ENCODE results near the gene WNT10A.

The WNT10A gene

DNA sequence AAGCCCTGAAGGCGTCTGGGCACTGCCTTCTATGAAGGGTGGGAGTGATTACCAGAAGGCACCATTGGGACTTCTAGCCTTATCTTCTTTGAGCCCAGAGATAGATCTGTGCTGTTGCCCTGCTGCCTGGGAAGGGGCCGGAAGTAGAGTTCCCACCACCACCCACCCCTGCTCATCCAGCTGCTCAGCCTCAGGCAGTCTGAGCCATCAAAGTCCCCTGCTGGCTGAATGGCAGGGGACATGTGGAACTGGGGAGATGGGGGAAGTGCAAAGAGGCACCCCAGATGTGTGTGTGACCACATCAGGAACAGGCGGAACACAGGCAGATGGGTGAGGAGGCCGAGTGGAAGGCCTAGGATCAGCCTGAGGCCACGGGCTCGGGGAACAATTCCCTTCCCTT, 3.3 kb upstream of the WNT10A start:
- DNase-seq (ENCODE audit: low read depth in 3 of 3), result no peak

DNA sequence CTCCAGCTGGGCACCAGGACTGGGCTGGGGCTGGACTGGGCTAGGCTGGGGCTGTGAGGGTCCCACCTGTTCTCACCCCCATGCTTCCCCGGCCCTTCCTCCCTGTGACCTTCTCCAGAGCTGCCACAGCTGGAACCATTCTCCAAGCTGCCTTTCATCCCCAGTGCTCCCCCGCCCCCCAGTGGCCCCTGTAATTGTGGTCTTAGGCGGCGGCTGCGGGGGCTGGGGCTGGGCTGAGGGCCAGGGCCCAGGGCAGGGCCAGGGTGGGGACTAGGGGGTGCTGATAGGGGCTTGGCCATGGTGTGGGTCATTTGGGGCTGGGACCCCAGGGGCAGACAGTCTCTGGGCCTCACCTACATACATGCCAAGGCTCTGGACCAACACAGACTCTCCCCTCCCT, 2.8 kb upstream of the WNT10A start:
- no peak for DNase-seq (ENCODE audit: low read depth in 3 of 3)

DNA sequence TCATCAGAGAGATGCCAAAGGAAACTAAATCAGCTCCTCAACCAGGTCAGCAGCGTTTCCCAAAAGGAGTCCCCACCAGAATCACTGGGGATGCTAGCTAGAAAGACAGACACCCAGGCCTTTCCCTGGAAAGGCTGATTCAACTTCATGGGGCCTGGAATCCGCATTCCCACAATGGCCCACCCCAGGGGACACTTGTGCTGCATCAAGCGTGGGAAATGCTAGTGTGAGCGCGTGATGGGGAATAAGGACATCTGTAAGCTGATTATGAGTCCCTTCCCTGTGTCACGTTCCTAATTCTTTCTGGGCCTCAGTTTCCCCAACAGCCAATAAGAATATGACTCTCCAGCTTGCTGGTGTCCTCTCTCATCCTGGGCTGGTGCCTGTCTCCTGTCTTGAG, 2.2 kb upstream of the WNT10A start:
- no peak for DNase-seq (ENCODE audit: low read depth in 3 of 3)

DNA sequence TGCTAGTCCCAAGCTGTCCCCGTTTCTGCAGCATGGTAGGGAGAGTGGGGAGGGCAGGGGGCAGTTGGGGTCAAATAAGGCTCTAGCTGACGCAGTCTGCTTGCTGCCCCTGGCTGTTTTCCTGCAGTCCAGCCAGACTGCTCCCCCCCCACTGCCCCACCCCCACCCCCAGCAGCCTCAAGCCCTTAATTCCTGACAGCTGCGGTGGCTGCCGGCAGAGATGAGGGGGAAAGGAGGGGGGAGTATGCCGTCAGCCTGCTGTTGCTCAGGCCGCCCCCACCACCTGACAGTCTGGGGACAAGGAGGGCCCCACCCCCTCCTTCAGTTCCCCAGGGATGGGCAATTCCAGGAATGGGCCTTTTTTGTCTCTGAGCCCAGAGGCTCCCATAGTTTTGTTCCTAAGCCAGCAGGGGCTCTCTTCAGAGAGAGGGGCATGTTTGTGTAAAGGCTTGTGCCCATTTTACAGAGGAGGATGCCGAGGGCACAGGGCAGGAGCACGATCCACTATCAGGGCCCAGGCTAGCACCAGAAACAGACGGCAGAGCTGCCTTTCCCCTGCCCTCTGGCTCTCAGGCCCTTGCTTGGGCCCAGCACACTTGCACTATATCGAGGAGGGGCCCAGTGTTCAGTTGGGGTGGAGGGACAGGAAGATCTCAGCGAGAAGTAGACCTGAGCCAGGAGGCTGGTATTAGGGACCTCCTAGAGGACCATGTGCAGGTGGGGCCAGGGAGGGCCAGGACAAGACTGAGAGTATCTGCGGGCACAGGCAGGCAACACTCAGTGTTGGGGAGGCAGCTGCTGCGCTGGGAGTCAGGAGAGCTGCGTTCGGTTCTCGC, 1.5 kb upstream of the WNT10A start:
- no peak for DNase-seq (ENCODE audit: low read depth in 3 of 3)

DNA sequence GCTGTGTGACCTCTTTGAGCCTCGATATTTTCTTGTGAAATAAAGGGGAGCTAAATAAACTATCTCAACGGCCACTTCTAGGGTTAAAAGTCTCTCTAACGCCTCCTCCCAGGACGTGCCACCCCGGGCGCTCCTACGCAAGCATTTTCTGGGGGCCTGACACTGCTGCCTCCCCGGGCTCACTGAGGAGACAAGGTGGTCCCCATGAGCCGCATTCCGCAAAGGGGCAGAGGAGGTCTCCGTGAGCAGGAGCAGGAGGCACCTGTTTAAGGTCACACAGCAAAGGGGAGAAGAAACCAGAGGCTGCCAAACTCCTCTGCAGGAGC, 913 bp upstream of the WNT10A start:
- DNase-seq (ENCODE audit: low read depth in 3 of 3), result no peak

DNA sequence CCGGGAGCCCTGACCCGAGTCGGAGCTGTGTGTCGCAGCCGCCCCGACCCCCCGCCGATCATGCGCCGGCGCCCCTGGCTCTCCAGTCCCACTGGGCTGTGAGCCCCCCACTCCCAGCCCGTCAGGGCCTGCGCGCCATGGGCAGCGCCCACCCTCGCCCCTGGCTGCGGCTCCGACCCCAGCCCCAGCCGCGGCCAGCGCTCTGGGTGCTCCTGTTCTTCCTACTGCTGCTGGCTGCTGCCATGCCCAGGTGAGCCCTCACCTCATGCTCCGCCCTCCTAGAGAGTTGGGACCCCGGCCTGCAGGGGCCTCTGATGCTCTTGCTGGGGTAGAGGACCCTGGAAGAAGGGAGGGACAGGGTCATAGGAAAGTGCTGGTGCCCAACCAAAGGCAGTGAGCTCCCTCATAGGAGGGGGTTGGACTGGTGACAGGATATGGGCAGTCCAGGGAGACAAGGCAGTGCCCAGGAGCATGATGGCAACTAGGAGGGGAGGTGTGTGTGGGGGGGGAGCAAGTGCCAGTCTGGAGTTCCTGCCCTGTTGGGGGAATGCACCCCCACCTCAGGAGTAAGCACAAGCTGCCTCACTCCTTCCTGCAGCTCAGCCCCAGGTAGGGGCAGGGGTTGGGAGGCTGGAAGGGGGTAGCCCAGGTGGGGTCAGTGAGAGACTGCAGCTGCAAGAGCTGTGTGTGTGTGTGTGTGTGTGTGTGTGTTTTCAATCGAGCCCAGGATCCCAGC, 375 bp downstream of the WNT10A start:
- DNase-seq (ENCODE audit: low read depth in 3 of 3), result no peak

DNA sequence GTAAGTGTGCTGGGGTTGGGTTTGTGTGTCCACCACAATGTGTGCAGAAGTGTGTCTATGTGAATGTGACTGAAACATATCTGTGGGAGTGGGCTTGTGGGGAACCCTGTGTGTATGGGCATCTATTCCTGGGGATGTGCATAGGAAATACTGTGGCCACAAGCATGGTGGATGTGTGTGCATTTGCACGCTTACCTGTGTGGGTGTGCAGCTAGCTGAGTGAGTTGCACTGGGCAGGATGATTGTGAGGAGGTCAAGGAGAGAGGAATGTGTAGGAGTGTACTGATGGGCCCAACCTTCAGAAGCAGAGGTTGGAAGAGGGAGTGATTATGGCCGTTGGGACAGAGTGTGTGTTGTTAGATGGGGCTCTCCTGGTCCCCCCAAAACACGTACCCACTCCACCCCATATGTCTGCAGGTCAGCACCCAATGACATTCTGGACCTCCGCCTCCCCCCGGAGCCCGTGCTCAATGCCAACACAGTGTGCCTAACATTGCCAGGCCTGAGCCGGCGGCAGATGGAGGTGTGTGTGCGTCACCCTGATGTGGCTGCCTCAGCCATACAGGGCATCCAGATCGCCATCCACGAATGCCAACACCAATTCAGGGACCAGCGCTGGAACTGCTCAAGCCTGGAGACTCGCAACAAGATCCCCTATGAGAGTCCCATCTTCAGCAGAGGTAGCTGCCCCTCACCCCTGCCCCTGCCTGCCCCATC, 1.2 kb downstream of the WNT10A start:
- no peak for DNase-seq (ENCODE audit: low read depth in 3 of 3)

DNA sequence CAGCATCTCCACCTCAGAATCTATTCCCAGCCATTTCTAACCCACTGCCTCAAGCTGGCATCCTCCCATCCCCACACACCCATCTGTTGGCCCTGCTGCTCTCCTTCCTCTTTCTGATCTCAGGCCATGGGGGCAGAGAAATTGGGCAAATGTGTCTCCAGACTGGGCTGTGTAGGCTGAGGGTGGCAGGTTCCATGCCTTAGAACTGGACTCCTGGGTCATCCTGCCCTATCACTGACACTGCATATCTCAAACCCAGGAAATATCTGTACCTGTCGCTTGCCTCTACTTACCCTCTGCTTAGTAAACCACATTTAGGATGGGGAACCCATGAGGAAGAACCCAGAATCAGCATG, 1.8 kb downstream of the WNT10A start:
- DNase-seq (ENCODE audit: low read depth in 3 of 3), result no peak

DNA sequence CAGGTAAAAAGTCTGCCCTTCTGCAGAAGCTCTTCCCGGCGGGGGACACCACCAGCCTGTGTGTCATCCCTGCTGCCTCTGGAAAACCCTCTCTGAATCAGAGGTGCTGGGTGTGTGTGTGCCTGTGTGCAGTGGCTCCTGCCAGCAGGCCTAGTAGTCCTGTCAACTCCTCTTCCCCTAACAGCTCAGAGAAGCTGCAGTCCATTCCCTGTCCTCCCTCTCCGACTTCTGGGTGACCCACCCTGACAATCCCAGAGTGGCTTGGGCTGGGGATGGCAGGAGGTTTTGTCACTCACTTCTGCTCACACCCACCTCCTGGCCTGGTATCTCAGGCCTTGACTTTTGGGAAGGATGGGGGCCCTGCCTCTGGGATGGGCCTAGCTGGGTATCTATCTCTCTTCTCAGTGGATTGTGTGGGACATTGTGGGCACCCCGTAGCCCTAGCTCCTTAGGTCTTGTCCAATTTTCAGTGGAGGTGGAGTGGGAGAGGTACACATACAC, 2.3 kb downstream of the WNT10A start:
- no peak for DNase-seq (ENCODE audit: low read depth in 3 of 3)

DNA sequence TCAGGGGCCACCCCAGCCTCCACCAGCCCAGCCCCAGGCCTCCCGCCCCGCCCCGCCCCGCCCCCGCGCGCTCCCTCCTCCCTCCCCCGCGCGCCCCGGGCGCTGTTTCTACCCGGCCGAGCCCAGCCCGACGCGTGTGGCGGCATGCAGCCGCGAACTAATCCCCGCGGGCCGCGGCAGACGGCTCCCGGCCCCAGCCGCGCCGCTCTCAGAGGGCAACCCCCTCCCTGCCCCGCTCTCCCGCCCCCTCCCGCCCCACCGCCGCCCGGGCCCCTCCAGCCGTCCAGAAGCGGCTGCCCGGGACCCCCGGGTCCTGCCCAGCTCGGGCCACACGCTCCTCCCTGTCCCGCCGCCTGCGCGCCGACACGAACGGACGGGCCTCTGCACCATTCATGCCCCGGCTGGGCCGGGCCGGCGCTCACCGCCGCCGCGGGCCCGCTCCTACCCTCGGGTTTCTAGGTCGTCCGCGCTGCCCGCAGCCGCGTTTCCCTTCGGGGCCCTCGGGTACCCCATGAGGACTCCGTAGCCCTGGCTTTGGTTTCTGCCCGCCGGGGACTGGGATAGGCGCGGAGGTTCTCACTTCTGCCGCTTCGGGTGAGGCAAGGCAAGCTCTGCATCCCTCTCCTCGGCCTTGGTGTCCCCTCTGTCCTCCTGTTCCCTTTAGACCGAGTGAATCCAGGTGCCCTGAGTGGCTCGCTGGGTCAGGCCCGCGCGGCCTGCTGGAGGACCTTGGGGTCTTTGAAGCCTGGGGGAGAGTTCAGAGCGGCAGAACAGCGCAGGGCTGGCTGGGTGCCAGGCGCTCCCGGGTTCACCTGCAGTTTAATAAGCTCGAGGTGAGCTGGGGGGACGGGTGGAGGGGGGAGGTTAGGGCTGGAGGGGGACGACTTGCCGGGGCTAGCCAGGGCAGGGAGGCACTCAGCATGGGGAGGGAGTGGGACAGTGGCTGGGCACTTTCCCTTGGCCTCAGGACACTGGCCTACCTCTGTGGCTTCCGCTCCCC, 3.1 kb downstream of the WNT10A start:
- no peak for DNase-seq (ENCODE audit: low read depth in 3 of 3)

DNA sequence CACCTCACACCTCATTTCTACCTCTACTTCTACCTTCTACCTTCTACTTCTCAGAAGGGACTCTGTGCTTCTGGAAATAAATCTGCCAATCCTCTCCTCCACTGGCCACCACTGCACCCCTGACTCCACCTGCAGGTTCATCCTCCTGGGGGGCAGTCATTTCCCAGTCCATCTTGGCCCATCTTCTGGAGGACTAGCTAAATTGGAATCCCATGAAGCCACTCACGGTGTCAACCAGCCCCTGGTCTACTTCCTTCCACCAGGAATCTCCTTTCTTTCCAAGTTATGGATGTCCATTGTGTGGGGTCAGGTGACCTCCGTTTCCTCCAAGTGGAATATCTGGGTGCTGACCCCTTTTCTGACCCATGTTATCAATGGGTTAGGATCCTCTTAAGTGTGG, 3.9 kb downstream of the WNT10A start:
- DNase-seq (ENCODE audit: low read depth in 3 of 3), result no peak

DNA sequence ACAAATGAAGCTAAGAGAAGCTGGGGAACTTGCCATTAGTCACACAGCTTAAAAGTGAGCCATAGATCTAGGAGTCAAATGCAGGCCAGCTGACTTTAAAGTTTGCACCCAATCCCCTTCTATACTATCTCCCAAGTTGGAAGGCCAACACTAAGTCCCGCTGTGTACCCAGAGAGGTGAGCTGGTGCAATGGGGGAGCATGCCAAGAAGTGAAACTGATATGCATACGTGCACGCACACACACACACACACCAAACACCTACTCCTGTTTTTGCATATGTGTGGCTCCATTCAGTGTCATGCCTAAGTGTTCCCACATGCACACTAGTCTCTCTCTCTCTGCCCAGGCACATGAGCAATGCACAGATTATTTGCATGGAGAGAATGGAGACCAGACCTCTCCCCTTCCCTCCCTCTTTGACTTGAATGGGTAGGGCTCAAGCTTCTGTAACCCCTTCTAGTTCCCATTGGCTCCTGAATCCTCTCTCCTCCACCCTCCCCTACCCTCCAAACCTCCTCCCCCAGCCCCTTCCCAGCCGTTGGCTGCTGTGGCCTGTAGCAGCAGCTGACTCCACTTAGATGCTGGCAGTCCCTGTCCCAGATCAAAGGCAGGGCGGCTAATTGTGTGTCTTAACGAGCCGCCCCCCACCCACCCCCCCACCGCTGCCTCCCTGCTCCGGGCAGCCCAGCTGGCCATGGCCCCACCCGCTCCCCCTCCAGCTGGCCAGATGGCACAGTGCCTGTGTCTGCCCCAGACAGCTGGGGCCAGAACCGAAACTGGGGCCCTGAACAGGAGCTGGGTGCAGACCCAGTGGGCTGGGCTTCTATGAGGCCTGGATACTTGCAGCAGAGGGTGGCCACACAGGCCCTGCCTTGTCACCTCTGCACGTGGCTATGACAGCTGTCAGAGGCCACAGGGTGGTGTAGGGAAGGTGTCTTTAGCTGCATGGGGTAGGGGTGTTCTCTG, 5.6 kb downstream of the WNT10A start:
- DNase-seq (ENCODE audit: low read depth in 3 of 3), result no peak

DNA sequence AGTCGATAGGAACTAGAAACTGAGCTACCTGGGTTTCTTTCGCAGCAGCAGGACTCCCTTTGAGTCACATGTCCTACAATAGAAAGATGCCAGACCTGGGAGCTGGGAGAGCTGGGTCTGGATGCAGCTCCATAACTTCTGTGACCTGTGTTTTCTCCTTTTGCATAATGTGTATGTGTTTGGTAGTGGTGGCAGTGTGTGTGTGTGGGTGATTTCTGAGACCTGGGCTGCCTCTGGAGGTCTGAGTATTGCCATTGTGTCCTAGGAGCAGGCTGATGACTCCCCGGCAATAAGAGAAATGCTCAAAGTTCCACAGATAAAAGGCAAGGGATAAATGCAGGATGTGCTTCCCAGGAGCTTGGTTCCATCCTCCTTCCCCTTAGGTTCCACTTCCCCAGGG, 6.4 kb downstream of the WNT10A start:
- no peak for DNase-seq (ENCODE audit: low read depth in 3 of 3)

DNA sequence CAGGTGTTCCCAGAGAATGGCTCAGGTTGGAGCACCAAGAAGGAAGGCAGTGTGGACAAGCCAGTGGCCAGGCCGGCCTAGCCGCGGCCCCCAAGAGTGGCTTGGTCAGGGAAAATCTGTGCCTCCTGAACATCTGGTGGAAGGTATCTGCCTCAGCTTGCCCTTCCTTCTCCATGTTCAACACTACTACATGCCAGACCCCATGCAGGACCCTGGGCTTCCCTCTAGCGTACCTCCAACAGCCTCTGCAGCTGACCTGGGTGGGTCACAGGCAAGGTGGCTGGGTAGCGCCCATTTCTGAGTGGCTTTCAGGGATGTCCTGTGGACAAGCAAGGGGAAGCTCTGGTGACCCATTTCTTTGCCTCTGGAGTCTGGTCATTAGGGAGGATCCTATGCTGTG, 7.7 kb downstream of the WNT10A start:
- DNase-seq (ENCODE audit: low read depth in 3 of 3), result no peak

DNA sequence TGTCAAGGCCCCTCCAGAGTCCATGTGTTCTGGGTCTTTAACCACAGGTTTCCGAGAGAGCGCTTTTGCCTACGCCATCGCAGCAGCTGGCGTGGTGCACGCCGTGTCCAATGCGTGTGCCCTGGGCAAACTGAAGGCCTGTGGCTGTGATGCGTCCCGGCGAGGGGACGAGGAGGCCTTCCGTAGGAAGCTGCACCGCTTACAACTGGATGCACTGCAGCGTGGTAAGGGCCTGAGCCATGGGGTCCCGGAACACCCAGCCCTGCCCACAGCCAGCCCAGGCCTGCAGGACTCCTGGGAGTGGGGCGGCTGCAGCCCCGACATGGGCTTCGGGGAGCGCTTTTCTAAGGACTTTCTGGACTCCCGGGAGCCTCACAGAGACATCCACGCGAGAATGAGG, 9.3 kb downstream of the WNT10A start:
- DNase-seq (ENCODE audit: low read depth in 3 of 3), result no peak

DNA sequence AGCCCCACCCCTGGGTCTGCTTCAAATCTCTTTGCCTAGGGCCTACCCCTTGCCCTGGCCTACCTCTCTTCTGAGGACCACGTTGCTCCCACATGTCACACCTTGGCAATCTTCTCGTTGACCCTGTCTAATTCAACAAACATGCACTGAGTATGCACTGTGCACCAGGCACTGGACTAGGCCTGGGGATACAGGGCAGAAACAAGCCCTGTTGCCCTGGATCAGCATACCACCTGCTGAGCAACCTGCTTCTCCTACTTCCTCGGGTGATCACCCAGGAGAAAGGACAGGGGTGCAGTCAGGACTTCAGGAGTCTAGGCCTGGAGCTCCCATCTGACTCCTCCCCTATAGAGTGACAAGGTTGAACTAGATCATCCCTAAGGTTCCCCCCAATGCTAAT, 9.7 kb downstream of the WNT10A start:
- no peak for DNase-seq (ENCODE audit: low read depth in 3 of 3)

DNA sequence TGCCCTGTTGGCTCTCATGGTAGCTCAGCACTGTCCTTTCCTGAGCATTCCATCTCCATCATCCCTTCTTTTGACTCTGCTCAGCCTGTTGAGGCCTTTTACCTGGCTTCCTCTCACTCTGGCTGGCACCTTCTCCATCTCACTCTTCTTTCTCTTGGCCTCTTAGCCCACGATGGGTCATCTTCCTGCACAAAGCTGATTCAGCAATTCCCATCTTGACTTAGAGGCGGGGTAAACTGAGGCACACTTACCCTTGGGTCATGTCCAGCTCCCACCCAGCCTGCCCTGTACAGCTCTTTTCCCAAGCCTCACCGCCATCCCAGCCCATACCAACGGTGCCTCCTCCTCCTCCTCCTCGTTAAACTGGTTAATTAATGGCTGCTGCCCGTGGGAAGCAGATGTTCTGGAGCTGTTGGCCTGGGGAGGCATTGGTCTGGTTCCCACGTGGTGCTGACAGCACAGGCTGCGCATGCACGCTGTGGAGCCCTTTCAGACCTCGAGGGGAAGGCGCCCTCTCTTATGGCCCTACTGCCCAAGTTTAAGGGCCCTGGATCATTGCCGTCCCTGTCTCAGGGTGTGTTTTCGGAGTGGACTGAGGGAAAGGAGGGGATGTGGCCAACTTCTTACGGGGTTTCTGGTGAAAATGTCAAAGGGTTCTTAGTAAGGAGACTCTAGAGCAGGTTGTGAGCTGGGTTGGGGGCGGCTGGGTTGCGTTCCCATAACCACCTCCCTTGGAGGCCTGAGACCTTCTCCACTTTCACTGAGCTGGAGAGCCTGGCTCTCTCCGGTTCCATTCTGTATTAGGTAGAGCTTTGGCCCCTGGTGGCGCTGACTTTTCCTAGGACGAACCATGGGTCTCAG, 10.9 kb downstream of the WNT10A start:
- DNase-seq (ENCODE audit: low read depth in 3 of 3), result no peak

DNA sequence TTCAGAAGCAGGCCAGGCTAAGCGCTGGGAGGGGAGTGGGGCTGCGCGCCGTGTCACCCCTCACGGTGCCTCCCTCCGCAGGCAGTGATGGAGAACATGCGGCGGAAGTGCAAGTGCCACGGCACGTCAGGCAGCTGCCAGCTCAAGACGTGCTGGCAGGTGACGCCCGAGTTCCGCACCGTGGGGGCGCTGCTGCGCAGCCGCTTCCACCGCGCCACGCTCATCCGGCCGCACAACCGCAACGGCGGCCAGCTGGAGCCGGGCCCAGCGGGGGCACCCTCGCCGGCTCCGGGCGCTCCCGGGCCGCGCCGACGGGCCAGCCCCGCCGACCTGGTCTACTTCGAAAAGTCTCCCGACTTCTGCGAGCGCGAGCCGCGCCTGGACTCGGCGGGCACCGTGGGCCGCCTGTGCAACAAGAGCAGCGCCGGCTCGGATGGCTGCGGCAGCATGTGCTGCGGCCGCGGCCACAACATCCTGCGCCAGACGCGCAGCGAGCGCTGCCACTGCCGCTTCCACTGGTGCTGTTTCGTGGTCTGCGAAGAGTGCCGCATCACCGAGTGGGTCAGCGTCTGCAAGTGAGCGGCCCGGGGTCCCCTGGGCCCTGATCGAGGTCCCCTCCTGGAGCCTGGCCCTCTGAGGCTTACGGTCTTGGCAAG, 12.2 kb downstream of the WNT10A start:
- peak; percentile 60 to 83 (median 69) for DNase-seq (ENCODE audit: low read depth in 3 of 3)

All from stimulated activated CD4-positive, alpha-beta T cell treated with anti-CD3 and anti-CD28 coated beads, TNF-alpha, amount 100 ng/mL, for 24 hours (primary cell).